SK-N-MC (cell line): ENCODE results near the gene TNFAIP2.
A peak's percentile ranks its signal among the peaks of the same experiment; 100 is the strongest.

ENCODE experiments used
- DNase-seq: peaks from one replicate; pipeline ENCODE4 v3.0.0-alpha.2; 2011; ENCODE audit warnings: low read depth, low spot score
- H3K27ac ChIP-seq: fragments of 200-600 bp; sonication (generic); 2 replicates; pipeline ENCODE4 v1.5.1; 2016; ENCODE audit warnings: mixed run types
- H3K36me3 ChIP-seq: fragments of 200-600 bp; sonication (generic); 2 replicates; pipeline ENCODE4 v1.6.1; 2017; ENCODE audit warnings: antibody characterized with exemption, low read length, mixed read lengths; ENCODE audit not compliant: insufficient read depth
- H3K4me3 ChIP-seq: fragments of 200-600 bp; sonication (generic); 2 replicates; pipeline ENCODE4 v1.5.1; 2016
- H3K9ac ChIP-seq: fragments of 200-600 bp; sonication (generic); 2 replicates; pipeline ENCODE4 v1.8.0; 2017; ENCODE audit warnings: mixed run types, mixed read lengths; ENCODE audit not compliant: insufficient read length
- H3K9me3 ChIP-seq: fragments of 200-600 bp; sonication (generic); 2 replicates; pipeline ENCODE4 v1.6.1; 2017; ENCODE audit warnings: low read depth, mild to moderate bottlenecking, antibody characterized with exemption, low read length, moderate library complexity, mixed read lengths
- EZH2 ChIP-seq: fragments of 200-600 bp; sonication (generic); IDR thresholded peaks from one replicate; pipeline ENCODE4 v1.6.1; 2017; ENCODE audit warnings: antibody characterized with exemption
- FOXP2 ChIP-seq: optimal IDR thresholded peaks from 2 replicates; pipeline ENCODE3; 2011; ENCODE audit warnings: mild to moderate bottlenecking, moderate library complexity; ENCODE audit not compliant: insufficient read depth; ENCODE audit errors: extremely low read length, control extremely low read depth
- POLR2AphosphoS5 ChIP-seq: IDR thresholded peaks from 2 replicates; pipeline ENCODE4 v1.6.1; 2012; ENCODE audit warnings: mild to moderate bottlenecking, low read depth, low read length, borderline replicate concordance

The TNFAIP2 gene

GRCh38 chr14:103135333-103136260, 12.3 kb downstream of the TNFAIP2 start:
- TF ChIP-seq POLR2AphosphoS5 (no peak), EZH2 (no peak), FOXP2 (no peak)
- no peak for DNase-seq
- no peaks in the 10 kb centered on the region for H3K9me3 ChIP-seq
- H3K4me3 ChIP-seq: no peak overlapping the region
- no peaks in the 10 kb centered on the region for H3K36me3 ChIP-seq
- no peak overlapping the region for H3K9ac ChIP-seq
- no peak overlapping the region for H3K27ac ChIP-seq

DNA sequence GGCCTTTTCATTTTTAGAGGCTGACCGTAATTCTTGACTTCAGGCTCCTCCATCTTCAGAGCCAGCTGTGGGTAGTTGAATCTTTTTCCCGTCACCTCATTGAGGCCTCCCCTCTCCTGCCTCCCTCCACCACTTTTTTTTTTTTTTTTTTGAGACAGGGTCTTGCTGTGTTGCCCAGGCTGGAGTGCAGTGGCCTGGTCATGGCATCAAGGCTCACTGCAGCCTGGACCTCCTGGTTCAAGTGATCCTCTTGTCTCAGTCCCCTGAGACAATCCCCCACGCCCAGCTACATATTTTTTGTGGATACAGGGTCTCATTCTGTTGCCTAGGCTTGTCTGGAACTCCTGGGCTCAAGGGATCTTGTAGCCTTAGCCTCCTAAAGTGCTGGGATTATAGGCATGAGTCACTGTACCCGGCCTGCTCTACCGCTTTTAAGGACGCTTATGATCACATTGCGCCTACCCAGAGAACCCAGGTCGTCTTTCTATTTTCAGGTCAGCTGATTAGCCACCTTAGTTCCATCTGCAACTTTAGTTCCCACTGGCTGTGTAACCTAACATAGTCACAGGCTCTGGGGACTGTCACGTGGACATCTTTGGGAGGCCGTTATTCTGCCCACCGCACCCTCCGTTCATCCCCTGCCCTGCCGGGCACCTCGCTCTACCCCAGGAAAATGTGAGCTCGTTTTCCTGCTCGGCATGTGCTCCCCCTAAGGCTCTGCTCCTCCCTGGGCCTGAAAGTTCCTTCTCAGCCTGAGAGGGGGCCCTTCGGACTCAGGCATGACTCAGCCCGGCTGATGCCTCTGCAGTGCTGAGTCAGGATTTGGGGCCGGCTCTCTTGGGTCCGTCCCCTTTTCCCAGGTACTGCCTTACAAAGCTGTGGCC, 13.4 kb downstream of the TNFAIP2 start:
- H3K9me3 ChIP-seq: no peaks in the 10 kb centered on the region
- H3K27ac ChIP-seq: peak overlapping the region; percentile 74; the same call in 1 of the 2 replicates
- no peaks in the 10 kb centered on the region for H3K36me3 ChIP-seq
- H3K9ac ChIP-seq: peak overlapping the region; percentile 57
- H3K4me3 ChIP-seq: no peak overlapping the region
- no peak for TF ChIP-seq EZH2
- TF ChIP-seq POLR2AphosphoS5: no peak
- TF ChIP-seq FOXP2: no peak
- no peak for DNase-seq

DNA sequence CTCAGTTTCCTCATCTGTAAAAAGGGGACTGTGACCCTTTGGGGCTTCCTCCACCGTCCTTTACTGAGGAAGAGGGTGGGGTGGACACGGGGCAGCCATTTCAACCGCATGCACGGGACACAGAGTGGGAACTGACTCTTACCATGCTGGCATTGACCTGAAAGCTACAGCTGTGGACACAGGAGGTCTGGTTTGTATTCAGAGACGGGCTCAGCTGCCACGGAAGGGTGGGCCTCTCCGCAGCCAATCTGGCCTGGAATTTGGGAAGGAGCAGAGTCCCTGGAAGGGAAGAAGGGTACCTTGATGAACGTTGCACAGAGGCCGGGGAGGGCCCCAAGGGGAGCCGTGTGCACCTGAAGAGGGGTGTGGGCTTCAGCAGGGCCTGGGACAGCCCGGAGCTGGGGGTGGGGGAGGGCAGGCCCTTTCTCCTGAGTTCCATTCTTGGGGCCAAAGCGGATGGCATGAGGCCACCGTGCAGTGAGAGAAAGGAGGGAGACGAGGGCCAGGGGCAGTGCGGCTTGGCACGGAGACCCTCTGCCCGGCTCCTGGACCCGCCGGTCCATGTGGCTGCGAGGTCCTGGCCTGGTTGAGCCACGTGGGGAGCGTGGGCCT, 14.5 kb downstream of the TNFAIP2 start:
- Histone ChIP-seq H3K9me3 (no peaks in the 10 kb centered on the region), H3K27ac (0 out of 2 replicates have a peak overlapping the region, but pooled peaks have one; percentile 74), H3K36me3 (no peaks in the 10 kb centered on the region), H3K4me3 (no peak overlapping the region), H3K9ac (no peak overlapping the region)
- TF ChIP-seq EZH2: no peak
- no peak for TF ChIP-seq FOXP2
- no peak for TF ChIP-seq POLR2AphosphoS5
- DNase-seq: no peak

DNA sequence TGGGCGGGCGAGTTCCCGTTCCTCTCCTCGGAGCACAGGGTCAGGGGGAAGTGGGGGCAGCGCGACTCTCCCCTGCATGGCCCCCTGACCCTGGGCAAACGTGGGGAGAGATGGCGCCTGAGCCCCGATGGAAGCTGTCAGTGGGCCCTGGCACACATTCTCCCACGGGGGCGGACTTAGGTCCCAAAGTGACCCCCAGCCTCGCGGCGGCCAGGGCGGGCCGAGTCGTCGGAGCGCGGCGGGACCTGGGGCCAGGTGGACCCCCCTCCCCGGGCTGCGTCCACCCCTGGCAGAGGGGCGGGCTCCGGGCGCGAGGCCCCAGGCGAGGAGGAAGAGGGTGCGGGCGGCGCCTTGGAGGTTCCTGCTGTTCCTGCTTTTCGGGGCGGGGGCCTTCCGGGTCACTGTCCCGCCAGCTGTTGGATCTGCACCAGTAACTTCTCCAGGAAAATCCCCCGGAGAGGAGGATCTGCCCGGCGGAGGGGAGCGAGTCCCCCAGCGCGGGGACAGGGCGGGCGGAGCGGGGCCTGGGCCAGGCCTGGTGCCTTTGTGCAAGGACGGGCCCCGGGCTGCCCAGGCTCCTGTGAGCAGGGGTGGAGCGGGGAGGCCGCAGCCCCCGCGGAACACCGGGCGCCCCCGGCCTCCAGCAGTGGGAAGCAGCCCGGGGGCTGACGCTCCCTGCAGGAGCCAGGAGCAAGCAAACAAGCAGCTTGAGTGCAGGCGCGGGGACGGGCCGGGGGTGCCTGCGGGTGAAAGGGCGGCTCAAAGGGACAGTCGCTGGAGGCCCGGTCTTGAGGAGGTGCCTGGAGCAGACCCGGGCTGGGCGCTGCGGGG, 15.3 kb downstream of the TNFAIP2 start:
- H3K9me3 ChIP-seq: no peaks in the 10 kb centered on the region
- no peak for DNase-seq
- no peak overlapping the region for H3K27ac ChIP-seq
- H3K9ac ChIP-seq: no peak overlapping the region
- H3K4me3 ChIP-seq: no peak overlapping the region
- TF ChIP-seq EZH2 (no peak), FOXP2 (no peak), POLR2AphosphoS5 (no peak)
- H3K36me3 ChIP-seq: no peaks in the 10 kb centered on the region

- H3K9ac ChIP-seq: no peak overlapping the region
- H3K4me3 ChIP-seq: no peak overlapping the region
- TF ChIP-seq POLR2AphosphoS5 (no peak), FOXP2 (no peak), EZH2 (no peak)
- no peak overlapping the region for H3K27ac ChIP-seq
- DNase-seq: no peak
- H3K9me3 ChIP-seq: no peaks in the 10 kb centered on the region
- H3K36me3 ChIP-seq: no peaks in the 10 kb centered on the region
These were observed 16.1 kb downstream of the TNFAIP2 start for GRCh38 chr14:103139132-103140025.

GRCh38 chr14:103140316-103141109, 17.3 kb downstream of the TNFAIP2 start:
- TF ChIP-seq EZH2 (no peak), POLR2AphosphoS5 (no peak), FOXP2 (no peak)
- Histone ChIP-seq H3K36me3 (no peaks in the 10 kb centered on the region), H3K9me3 (no peaks in the 10 kb centered on the region), H3K9ac (no peak overlapping the region), H3K27ac (no peak overlapping the region), H3K4me3 (no peak overlapping the region)
- DNase-seq: no peak
